Measurements from ENCODE around the gene TRAF2. TPM values are rescaled to one million over a fixed set of nuclear protein-coding genes. Genes with fewer than 3 reads are reported as not detected.

Gene TRAF2
- total and polyA plus RNA-seq, 2 of the 4 experiments (the other 2 are of a cell fraction): 6.6 to 12.0 TPM

GRCh38 chr9:136921307-136921706 is 35.0 kb downstream of the TRAF2 start:
- ATAC-seq (ENCODE audit: low read depth): no peak
- Histone ChIP-seq H3K18ac (ENCODE audit: low read depth, low read length) (no peak overlapping the region), H3K9me3 (ENCODE audit: control insufficient read depth, insufficient read depth, low read length) (no peaks in the 10 kb centered on the region), H3K9ac (ENCODE audit: low read depth, low read length) (no peak overlapping the region), H3K4me2 (ENCODE audit: low read depth, low read length) (no peak overlapping the region), H3K27ac (ENCODE audit: insufficient read depth, low read length) (no peak overlapping the region), H3K36me3 (ENCODE audit: control insufficient read depth, insufficient read depth, low read length) (peaks cover 37% of the 10 kb centered on the region), H3K4me3 (ENCODE audit: insufficient read depth, low read depth, low read length) (no peak overlapping the region), H4K8ac (ENCODE audit: low read depth in 2 of 2, low read length in 2 of 2) (no peak overlapping the region), H3K79me1 (ENCODE audit: low read depth in 1 of 2, low read length in 2 of 2) (peaks cover 6 to 9% of the 10 kb centered on the region in 2 experiments; a peak in 3 of 4 replicates), H3K4ac (ENCODE audit: low read depth, low read length) (no peak overlapping the region), H4K5ac (ENCODE audit: low read depth, low read length) (no peak overlapping the region), H3K23ac (ENCODE audit: low read depth, low read length) (no peak overlapping the region), H3K9me1 (ENCODE audit: insufficient read depth, low read length) (no peaks in the 10 kb centered on the region), H2BK15ac (ENCODE audit: low read depth, low read length) (no peak overlapping the region), H2BK120ac (ENCODE audit: low read depth, low read length) (no peak overlapping the region), H2AK5ac (ENCODE audit: low read depth, low read length) (no peak overlapping the region), H3K14ac (replicated peaks; ENCODE audit: low read depth, low read length) (no peak overlapping the region), H3K4me1 (ENCODE audit: control insufficient read depth, insufficient read depth, low read length) (no peaks in the 10 kb centered on the region), H3K56ac (ENCODE audit: extremely low read depth, insufficient read depth, low read length) (no peak overlapping the region), H2AK9ac (replicated peaks; ENCODE audit: low read depth, low read length, poor library complexity) (no peak overlapping the region), H3K27me3 (ENCODE audit: control insufficient read depth, insufficient read depth, low read length) (no peaks in the 10 kb centered on the region), H2AFZ (replicated peaks; ENCODE audit: low read length, poor library complexity) (no peak overlapping the region), H2BK5ac (ENCODE audit: low read depth, low read length, poor library complexity, severe bottlenecking) (no peak overlapping the region), H4K91ac (ENCODE audit: insufficient read depth, low read depth, low read length) (no peak overlapping the region), H4K20me1 (ENCODE audit: insufficient read depth, low read length) (no peaks in the 10 kb centered on the region; the same call in 1 of the 2 replicates), H2BK20ac (ENCODE audit: low read depth, low read length) (no peak overlapping the region)
- BruUV-seq (replicated peaks): no TSS peak
- 93% methylated on average over 3 of the region's 11 CpGs; no CpG with 5 or more reads in 1 of the 2 experiments for whole genome bisulfite sequencing, 2 experiments (ENCODE audit: extremely low coverage in 2 of 2, insufficient read length in 1 of 2)
- POLR2A ChIA-PET (ENCODE audit: unreplicated experiment): interaction anchor here (0.5 kb wide), 1 partner anchor 200 kb away, joined by 3 read pairs; no protein-coding TSS in a partner anchor
- dilution Hi-C loops (cut with HindIII; ENCODE audit: low sequenced_read_pairs, unreplicated experiment): no loop called here
- CTCF ChIA-PET: no interaction called here
- intact Hi-C loops (cut with micrococcal nuclease): no loop called here
- no peak for DNase-seq
- in situ Hi-C loops (cut with MboI; ENCODE audit: low sequenced_read_pairs): no loop called here
- TF ChIP-seq ELK1 (IDR thresholded peaks at IDR 0.05; ENCODE audit: borderline replicate concordance, low read depth, low read length) (no peak), MXI1 (IDR thresholded peaks at IDR 0.05; ENCODE audit: borderline replicate concordance, low read depth, low read length) (no peak), FOS (IDR thresholded peaks at IDR 0.05; ENCODE audit: low read depth, low read length) (no peak), POLR2A (IDR thresholded peaks at IDR 0.05; ENCODE audit: low read depth, low read length) (no peak), BHLHE40 (IDR thresholded peaks at IDR 0.05; ENCODE audit: low read depth, low read length) (no peak), RFX5 (IDR thresholded peaks at IDR 0.05; ENCODE audit: low read depth, low read length) (no peak), CTCF (conservative IDR thresholded peaks at IDR 0.05; ENCODE audit: low read depth, low read length) (no peak), MAFK (IDR thresholded peaks at IDR 0.05; ENCODE audit: low read depth, low read length) (no peak), RAD21 (IDR thresholded peaks at IDR 0.05; ENCODE audit: low read length) (no peak), CEBPB (IDR thresholded peaks at IDR 0.05; ENCODE audit: low read depth, low read length) (no peak), CHD1 (IDR thresholded peaks at IDR 0.05; ENCODE audit: low read depth, low read length) (no peak), MAZ (IDR thresholded peaks at IDR 0.05; ENCODE audit: borderline replicate concordance, low read depth, low read length) (no peak), RCOR1 (IDR thresholded peaks at IDR 0.05; ENCODE audit: insufficient replicate concordance, low read length) (no peak), SMC3 (IDR thresholded peaks at IDR 0.05; ENCODE audit: low read depth, low read length) (no peak), NFE2L2 (IDR thresholded peaks at IDR 0.05; ENCODE audit: low read depth, low read length) (no peak)
- TF ChIP-seq, protein P1, sequence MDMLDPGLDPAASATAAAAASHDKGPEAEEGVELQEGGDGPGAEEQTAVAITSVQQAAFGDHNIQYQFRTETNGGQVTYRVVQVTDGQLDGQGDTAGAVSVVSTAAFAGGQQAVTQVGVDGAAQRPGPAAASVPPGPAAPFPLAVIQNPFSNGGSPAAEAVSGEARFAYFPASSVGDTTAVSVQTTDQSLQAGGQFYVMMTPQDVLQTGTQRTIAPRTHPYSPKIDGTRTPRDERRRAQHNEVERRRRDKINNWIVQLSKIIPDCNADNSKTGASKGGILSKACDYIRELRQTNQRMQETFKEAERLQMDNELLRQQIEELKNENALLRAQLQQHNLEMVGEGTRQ (IDR thresholded peaks at IDR 0.05; ENCODE audit: low read depth, low read length): no peak
